K562 (cell line): ENCODE data around the gene TENM3. TPM values are rescaled to one million over a fixed set of nuclear protein-coding genes. Genes with fewer than 3 reads are reported as not detected.

Experiments
- ATAC-seq: fragments of 200-7000 bp; cut with Tn5 transposase; 3 replicates; pipeline ENCODE4 v1.9.1; 2020; ENCODE audit warnings: moderate library complexity
- BruUV-seq: library from RNA; stranded (reverse); fragments of 400-500 nt; replicated peaks from 2 replicates; lab custom pipeline; 2021; lab: Mats Ljungman, UMichigan
- CTCF ChIA-PET: fragments of 300-600 bp; formaldehyde crosslinking; extraction: SDS; loops from one replicate; lab custom pipeline; 2021; ENCODE audit warnings: low intra/inter-chr PET ratio; lab: Yijun Ruan, JAX
- POLR2A ChIA-PET: fragments of 300-600, 350-650 bp; sonication (Branson Sonifier 250); formaldehyde crosslinking; extraction: SDS; loops from one replicate; lab custom pipeline; 2021; ENCODE audit warnings: antibody characterized with exemption, inconsistent platforms; lab: Yijun Ruan, JAX
- DNase-seq, 4 experiments: peaks; one replicate each; pipeline versions ENCODE4 v3.0.0 to v3.0.0-alpha.2; 2011 to 2018; ENCODE audit warnings: low spot score in 3 of 4, mixed read lengths in 3 of 4; ENCODE audit errors: extremely low read depth in 1 of 4
- FAIRE-seq: peaks from 2 replicates; lab custom pipeline; 2011; peaks lifted over from hg19 to GRCh38; lab: Jason Lieb, UNC
- H2AFZ ChIP-seq: 2 replicates; pipeline ENCODE4 v1.6.0; 2011; ENCODE audit warnings: low read depth, low read length, control low read depth, inconsistent platforms
- H3K27ac ChIP-seq: fragments of 200-600 bp; 3 replicates; pipeline ENCODE4 v1.8.0; 2011; ENCODE audit warnings: low read depth, mild to moderate bottlenecking, control low read depth, inconsistent platforms, low read length, moderate library complexity, mixed read lengths; ENCODE audit errors: extremely low read depth
- H3K27me3 ChIP-seq, 2 experiments: fragments of 300-600 bp in 1 of 2; 2 replicates in 1 of 2; 3 replicates in 1 of 2; pipeline versions ENCODE4 v1.6.0 to v1.8.0; 2011; ENCODE audit warnings: inconsistent platforms in 2 of 2, low read length in 2 of 2, mild to moderate bottlenecking in 1 of 2, mixed read lengths in 1 of 2, moderate library complexity in 1 of 2; ENCODE audit not compliant: control insufficient read depth in 2 of 2, insufficient read depth in 2 of 2
- H3K36me3 ChIP-seq: fragments of 300-600 bp; 3 replicates; pipeline ENCODE4 v1.8.0; 2011; ENCODE audit warnings: mild to moderate bottlenecking, low read length, inconsistent platforms; ENCODE audit not compliant: control insufficient read depth, insufficient read depth
- H3K4me1 ChIP-seq, 2 experiments: fragments of 200-600 bp in 1 of 2; replicated peaks in 1 of 2; 2 replicates in 1 of 2; 3 replicates in 1 of 2; pipeline versions ENCODE4 v1.5.1 to v1.8.0; 2011; ENCODE audit warnings: inconsistent platforms in 2 of 2, low read length in 2 of 2, mild to moderate bottlenecking in 1 of 2, mixed read lengths in 1 of 2, moderate library complexity in 1 of 2; ENCODE audit not compliant: control insufficient read depth in 2 of 2, insufficient read depth in 2 of 2
- H3K4me2 ChIP-seq: 2 replicates; pipeline ENCODE4 v1.6.1; 2011; ENCODE audit warnings: low read length, control low read depth, inconsistent platforms, mixed read lengths; ENCODE audit not compliant: insufficient read depth
- H3K4me3 ChIP-seq: fragments of 200-600 bp; sonication (generic), shearing (Covaris generic); 2 replicates; pipeline ENCODE4 v1.5.1; 2016; ENCODE audit warnings: control low read depth, inconsistent platforms
- H3K79me2 ChIP-seq: fragments of 200-600 bp; 3 replicates; pipeline ENCODE4 v1.8.0; 2011; ENCODE audit warnings: low read length, inconsistent platforms; ENCODE audit not compliant: control insufficient read depth, insufficient read depth
- H3K9ac ChIP-seq, 2 experiments: 2 replicates each; pipeline versions ENCODE4 v1.6.0 to v1.6.1; 2011; ENCODE audit warnings: low read depth in 2 of 2, low read length in 2 of 2, control low read depth in 1 of 2, inconsistent platforms in 1 of 2, mild to moderate bottlenecking in 1 of 2, mixed read lengths in 1 of 2; ENCODE audit not compliant: insufficient read depth in 1 of 2
- H3K9me1 ChIP-seq: one replicate; pipeline ENCODE4 v1.6.0; 2011; ENCODE audit warnings: inconsistent platforms, mild to moderate bottlenecking, low read length, moderate library complexity; ENCODE audit not compliant: control insufficient read depth, insufficient read depth
- H3K9me3 ChIP-seq: replicated peaks from 2 replicates; pipeline ENCODE4 v1.5.1; 2011; ENCODE audit warnings: low read depth, low read length, inconsistent platforms; ENCODE audit not compliant: control insufficient read depth, insufficient read depth
- H4K20me1 ChIP-seq: replicated peaks from 2 replicates; pipeline ENCODE4 v1.6.1; 2011; ENCODE audit warnings: low read length, inconsistent platforms, mixed read lengths; ENCODE audit not compliant: control insufficient read depth, insufficient read depth
- NR4A1 ChIP-seq, 2 experiments: fragments of 250-450 bp in 1 of 2; fragments of 450-650 bp in 1 of 2; sonication (Bioruptor Pico) in 1 of 2; IDR thresholded peaks; 2 replicates each; pipeline versions ENCODE4 v1.4.0 to v1.6.1; 2016 to 2020; ENCODE audit warnings: mild to moderate bottlenecking in 2 of 2, missing compliant biosample characterization in 1 of 2, missing genetic modification characterization in 1 of 2, moderate library complexity in 1 of 2
- POLR2H ChIP-seq: IDR thresholded peaks from 2 replicates; pipeline ENCODE4 v1.6.1; 2016; ENCODE audit warnings: missing genetic modification characterization, low read depth, mild to moderate bottlenecking, control low read depth, missing compliant biosample characterization, moderate library complexity
- SMARCC2 ChIP-seq: fragments of 450-650 bp; IDR thresholded peaks from 2 replicates; pipeline ENCODE4 v1.6.1; 2017; ENCODE audit warnings: antibody characterized with exemption, moderate library complexity, mild to moderate bottlenecking, low read depth
- SREBF2 ChIP-seq: sonication (generic); formaldehyde crosslinking; IDR thresholded peaks from 2 replicates; pipeline ENCODE4 v1.4.0; 2020; ENCODE audit warnings: mild to moderate bottlenecking, missing genetic modification reagents
- ZBTB1 ChIP-seq: sonication (generic); formaldehyde crosslinking; IDR thresholded peaks from 2 replicates; pipeline ENCODE4 v1.8.1; 2023; ENCODE audit warnings: missing genetic modification reagents, low read depth, mild to moderate bottlenecking, borderline replicate concordance
- WGBS: fragments of 100-300 bp; shearing (Covaris generic); methylation state at CpG from one replicate; pipeline ENCODE4 v1.1.6; 2016; ENCODE audit warnings: low coverage, mixed read lengths; ENCODE audit not compliant: insufficient coverage; ENCODE audit errors: missing lambda C conversion rate; 5-methylcytosine and 5-hydroxymethylcytosine counted together
- in situ Hi-C: fragments of 300-500 bp; cut with MboI; formaldehyde crosslinking; loops from 4 replicates; pipeline ENCODE4 v1.15.0; 2018; ENCODE audit warnings: inconsistent platforms, mixed read lengths
- intact Hi-C: fragments of 100-400 bp; cut with micrococcal nuclease; formaldehyde crosslinking; loops from 2 replicates; pipeline ENCODE4 v1.14.2; 2022
- polyA plus RNA-seq, 8 experiments: library from polyadenylated mRNA; depleted of rRNA in 4 of 8; stranded (reverse) in 5 of 8; unstranded in 3 of 8; fragments of >200 nt; fragmentation: Nextera tagmentation in 2 of 8; fragmentation: Illumina TruSeq in 1 of 8; extraction: Ambion mirVana in 2 of 8; extraction: Trizol in 1 of 8; gene quantifications; 2 replicates each; pipeline versions ENCODE4 v1.2.1 to v1.2.3, GENCODE V29; 2011 to 2014; ENCODE audit warnings: inconsistent platforms in 1 of 8, missing spikeins in 1 of 8
- total RNA-seq, 7 experiments: library from RNA; depleted of rRNA in 6 of 7; stranded (reverse); fragments of >200 nt in 6 of 7; fragmentation: Illumina TruSeq in 2 of 7; extraction: Trizol in 2 of 7; gene quantifications; 2 replicates each; pipeline versions ENCODE4 v1.2.1 to v1.2.3, GENCODE V29; 2011 to 2021; ENCODE audit warnings: low replicate concordance in 1 of 7
- TF ChIP-seq, protein P1 (sequence below): sonication (generic); IDR thresholded peaks from 2 replicates; pipeline ENCODE4 v1.6.1; 2016
- TF ChIP-seq, protein P2 (sequence below): fragments of 250-450 bp; sonication (Bioruptor Pico); IDR thresholded peaks from 2 replicates; pipeline ENCODE4 v1.4.0; 2020; ENCODE audit warnings: mild to moderate bottlenecking, moderate library complexity

The TENM3 gene
- total and polyA plus RNA-seq, 9 of the 15 experiments (the other 6 are each of a cell fraction or from before 2014, with no cell fraction given), result 0.01 to 0.02 TPM; not detected in 7

DNA sequence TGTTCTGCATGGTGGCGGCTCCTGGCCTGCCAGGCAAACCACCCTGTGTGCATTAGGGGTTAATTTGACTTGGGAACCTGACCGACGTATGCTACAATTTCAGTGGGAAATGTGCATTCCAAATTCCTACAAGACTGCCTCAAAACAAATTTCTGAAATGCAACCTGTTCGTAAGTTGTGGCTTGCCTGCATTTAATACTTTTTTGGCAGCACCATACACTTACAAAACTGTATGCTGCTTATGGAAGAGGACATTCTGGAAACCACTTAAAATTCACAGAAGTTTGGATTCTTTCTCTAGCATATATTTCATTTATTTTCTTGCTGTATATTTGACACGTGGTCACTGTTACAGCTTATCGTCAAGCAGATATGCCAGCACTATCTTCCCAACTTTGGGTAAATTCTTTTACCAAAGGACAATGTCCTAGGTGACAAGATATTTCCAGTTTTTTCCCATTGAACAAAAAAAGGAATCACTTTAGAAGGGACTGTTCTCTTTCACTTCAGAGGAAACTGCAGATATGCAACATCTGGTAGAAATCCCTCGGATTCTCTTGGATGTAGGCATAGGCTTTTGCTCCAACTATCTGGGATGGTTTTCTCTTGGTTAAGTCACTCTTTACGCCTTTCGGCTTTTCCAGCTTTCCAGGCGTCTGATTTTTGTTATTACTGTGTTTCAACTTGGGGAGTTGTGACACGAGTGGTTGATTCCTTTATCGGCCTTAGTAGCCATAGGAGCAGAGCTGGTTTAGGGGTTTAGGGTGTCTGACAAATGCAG is 9.7 kb upstream of the TENM3 start:
- POLR2A ChIA-PET, result no interaction called here
- intact Hi-C loops (no loop called here), in situ Hi-C loops (no loop called here)
- Histone ChIP-seq H3K9ac (no peak overlapping the region), H2AFZ (no peak overlapping the region), H3K27ac (no peak overlapping the region), H3K36me3 (no peaks in the 10 kb centered on the region), H3K4me3 (no peak overlapping the region), H3K9me3 (no peaks in the 10 kb centered on the region), H3K27me3 (peaks cover 0 to 4% of the 10 kb centered on the region in 2 experiments; a peak in 1 of 5 replicates), H3K79me2 (no peaks in the 10 kb centered on the region), H3K9me1 (no peaks in the 10 kb centered on the region), H4K20me1 (no peaks in the 10 kb centered on the region), H3K4me2 (no peak overlapping the region), H3K4me1 (no peaks in the 10 kb centered on the region)
- TF ChIP-seq SMARCC2 (no peak), POLR2H (tag) (no peak), SREBF2 (CRISPR knock-in tag) (no peak), ZBTB1 (CRISPR knock-in tag) (no peak), NR4A1 (CRISPR knock-in tag; IDR thresholded peaks at IDR 0.05) (no peak), NR4A1 (tag; IDR thresholded peaks at IDR 0.05) (no peak)
- TF ChIP-seq, protein P1, sequence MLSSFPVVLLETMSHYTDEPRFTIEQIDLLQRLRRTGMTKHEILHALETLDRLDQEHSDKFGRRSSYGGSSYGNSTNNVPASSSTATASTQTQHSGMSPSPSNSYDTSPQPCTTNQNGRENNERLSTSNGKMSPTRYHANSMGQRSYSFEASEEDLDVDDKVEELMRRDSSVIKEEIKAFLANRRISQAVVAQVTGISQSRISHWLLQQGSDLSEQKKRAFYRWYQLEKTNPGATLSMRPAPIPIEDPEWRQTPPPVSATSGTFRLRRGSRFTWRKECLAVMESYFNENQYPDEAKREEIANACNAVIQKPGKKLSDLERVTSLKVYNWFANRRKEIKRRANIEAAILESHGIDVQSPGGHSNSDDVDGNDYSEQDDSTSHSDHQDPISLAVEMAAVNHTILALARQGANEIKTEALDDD, result no peak
- TF ChIP-seq, protein P2, sequence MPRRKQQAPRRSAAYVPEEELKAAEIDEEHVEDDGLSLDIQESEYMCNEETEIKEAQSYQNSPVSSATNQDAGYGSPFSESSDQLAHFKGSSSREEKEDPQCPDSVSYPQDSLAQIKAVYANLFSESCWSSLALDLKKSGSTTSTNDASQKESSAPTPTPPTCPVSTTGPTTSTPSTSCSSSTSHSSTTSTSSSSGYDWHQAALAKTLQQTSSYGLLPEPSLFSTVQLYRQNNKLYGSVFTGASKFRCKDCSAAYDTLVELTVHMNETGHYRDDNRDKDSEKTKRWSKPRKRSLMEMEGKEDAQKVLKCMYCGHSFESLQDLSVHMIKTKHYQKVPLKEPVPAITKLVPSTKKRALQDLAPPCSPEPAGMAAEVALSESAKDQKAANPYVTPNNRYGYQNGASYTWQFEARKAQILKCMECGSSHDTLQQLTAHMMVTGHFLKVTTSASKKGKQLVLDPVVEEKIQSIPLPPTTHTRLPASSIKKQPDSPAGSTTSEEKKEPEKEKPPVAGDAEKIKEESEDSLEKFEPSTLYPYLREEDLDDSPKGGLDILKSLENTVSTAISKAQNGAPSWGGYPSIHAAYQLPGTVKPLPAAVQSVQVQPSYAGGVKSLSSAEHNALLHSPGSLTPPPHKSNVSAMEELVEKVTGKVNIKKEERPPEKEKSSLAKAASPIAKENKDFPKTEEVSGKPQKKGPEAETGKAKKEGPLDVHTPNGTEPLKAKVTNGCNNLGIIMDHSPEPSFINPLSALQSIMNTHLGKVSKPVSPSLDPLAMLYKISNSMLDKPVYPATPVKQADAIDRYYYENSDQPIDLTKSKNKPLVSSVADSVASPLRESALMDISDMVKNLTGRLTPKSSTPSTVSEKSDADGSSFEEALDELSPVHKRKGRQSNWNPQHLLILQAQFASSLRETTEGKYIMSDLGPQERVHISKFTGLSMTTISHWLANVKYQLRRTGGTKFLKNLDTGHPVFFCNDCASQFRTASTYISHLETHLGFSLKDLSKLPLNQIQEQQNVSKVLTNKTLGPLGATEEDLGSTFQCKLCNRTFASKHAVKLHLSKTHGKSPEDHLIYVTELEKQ (CRISPR knock-in tag), result no peak
- BruUV-seq, result no TSS peak
- no peak for DNase-seq
- CTCF ChIA-PET, result no interaction called here
- 1% methylated on average over 12 of the region's 12 CpGs for WGBS
- no peak for ATAC-seq
- no peak for FAIRE-seq
